ENCODE results near the gene CNNM1. TPM values are rescaled to one million over a fixed set of nuclear protein-coding genes. Genes with fewer than 3 reads are reported as not detected.

Gene CNNM1
- total and polyA plus RNA-seq, 9 of the 15 experiments (the other 6 are each of a cell fraction or from before 2014, with no cell fraction given) = not detected

DNA sequence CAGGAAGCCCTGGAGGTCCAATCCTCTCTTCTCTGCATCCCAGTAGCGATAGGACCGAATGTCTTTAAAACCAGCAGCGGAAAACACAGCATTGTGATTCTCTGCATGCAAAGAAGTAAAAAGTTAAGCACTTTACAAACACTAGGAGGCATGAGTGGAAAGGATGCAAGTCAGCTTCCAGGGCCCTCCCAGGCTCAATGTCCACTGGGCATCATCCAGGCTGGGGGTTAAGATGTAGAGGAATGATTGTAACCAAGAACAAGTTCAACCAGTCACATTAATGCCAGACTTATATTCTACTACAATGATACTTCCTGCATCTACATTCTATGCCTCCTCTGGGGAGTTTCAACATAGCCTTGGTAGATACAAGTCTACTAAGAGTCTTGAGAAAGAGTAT, 77.0 kb downstream of the CNNM1 start (continued):
- TF ChIP-seq FOXJ3 (CRISPR knock-in tag; IDR thresholded peaks at IDR 0.05) (no peak), HMGN3 (IDR thresholded peaks at IDR 0.05; ENCODE audit: borderline replicate concordance, extremely low read depth, insufficient read length, low read depth, low read length) (no peak)

DNA sequence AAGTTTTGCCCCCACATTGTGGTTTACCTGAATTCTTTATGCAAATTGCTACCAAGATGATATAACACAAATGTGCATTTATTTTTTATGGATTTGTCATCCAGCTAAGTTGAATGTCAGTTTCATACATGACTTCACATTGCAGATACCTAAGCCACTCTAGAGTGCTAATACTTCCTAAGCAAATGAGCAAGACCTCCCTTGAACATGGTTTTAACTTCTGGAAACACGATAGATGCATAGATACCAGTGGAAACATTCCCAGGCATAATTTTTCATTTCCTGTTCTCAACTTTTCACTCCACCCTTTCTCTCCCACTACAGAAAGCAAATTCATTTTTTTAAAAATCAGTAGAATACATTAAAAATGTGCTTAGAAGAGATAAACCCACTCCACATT, 81.0 kb downstream of the CNNM1 start:
- H4K20me1 ChIP-seq (replicated peaks; ENCODE audit: control insufficient read depth, insufficient read depth, low read length) = peaks cover 5% of the 10 kb centered on the region
- BruUV-seq (replicated peaks) = no TSS peak
- no peaks in the 10 kb centered on the region for H3K27me3 ChIP-seq (ENCODE audit: control insufficient read depth in 2 of 2, insufficient read depth in 2 of 2, low read length in 2 of 2)
- ChIA-PET CTCF (ENCODE audit: low intra/inter-chr PET ratio) (no interaction called here), POLR2A (interaction anchor here (0.6 to 0.9 kb wide), 2 partner anchors 20 to 21 kb away, joined by 3 read pairs; partner anchors contain the start of gene GOT1)
- in situ Hi-C loops (cut with MboI) (no loop called here), intact Hi-C loops (cut with micrococcal nuclease) (no loop called here)
- no peak overlapping the region for H3K27ac ChIP-seq (ENCODE audit: extremely low read depth, low read depth, low read length)
- H3K4me2 ChIP-seq (ENCODE audit: insufficient read depth, low read length) = no peak overlapping the region
- peaks cover 59% of the 10 kb centered on the region; the same call in 2 of the 3 replicates for H3K36me3 ChIP-seq (ENCODE audit: control insufficient read depth, insufficient read depth, low read length)
- DNase-seq (ENCODE audit: extremely low read depth in 1 of 4, low spot score in 3 of 4) (no peak), FAIRE-seq (no peak), ATAC-seq (no peak)
- H3K79me2 ChIP-seq (ENCODE audit: control insufficient read depth, insufficient read depth, low read length) = peaks cover 31% of the 10 kb centered on the region
- WGBS (ENCODE audit: insufficient coverage, low coverage, missing lambda C conversion rate) = 80% methylated on average over 1 of the region's 1 CpG
- no peaks in the 10 kb centered on the region for H3K9me3 ChIP-seq (replicated peaks; ENCODE audit: control insufficient read depth, insufficient read depth, low read depth, low read length)
- H3K9ac ChIP-seq (ENCODE audit: insufficient read depth in 1 of 2, low read depth in 2 of 2, low read length in 2 of 2) = no peak overlapping the region
- no peak overlapping the region for H3K4me3 ChIP-seq
- no peak for TF ChIP-seq YBX1 (IDR thresholded peaks at IDR 0.05)
- TF ChIP-seq NFXL1 (CRISPR knock-in tag; IDR thresholded peaks at IDR 0.05) = no peak
- no peak for TF ChIP-seq FOXA1 (IDR thresholded peaks at IDR 0.05; ENCODE audit: borderline replicate concordance)
- TF ChIP-seq FOXJ3 (CRISPR knock-in tag; IDR thresholded peaks at IDR 0.05) = no peak
- TF ChIP-seq, protein P1, sequence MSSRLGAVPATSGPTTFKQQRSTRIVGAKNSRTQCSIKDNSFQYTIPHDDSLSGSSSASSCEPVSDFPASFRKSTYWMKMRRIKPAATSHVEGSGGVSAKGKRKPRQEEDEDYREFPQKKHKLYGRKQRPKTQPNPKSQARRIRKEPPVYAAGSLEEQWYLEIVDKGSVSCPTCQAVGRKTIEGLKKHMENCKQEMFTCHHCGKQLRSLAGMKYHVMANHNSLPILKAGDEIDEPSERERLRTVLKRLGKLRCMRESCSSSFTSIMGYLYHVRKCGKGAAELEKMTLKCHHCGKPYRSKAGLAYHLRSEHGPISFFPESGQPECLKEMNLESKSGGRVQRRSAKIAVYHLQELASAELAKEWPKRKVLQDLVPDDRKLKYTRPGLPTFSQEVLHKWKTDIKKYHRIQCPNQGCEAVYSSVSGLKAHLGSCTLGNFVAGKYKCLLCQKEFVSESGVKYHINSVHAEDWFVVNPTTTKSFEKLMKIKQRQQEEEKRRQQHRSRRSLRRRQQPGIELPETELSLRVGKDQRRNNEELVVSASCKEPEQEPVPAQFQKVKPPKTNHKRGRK (tag; IDR thresholded peaks at IDR 0.05) = no peak
- TF ChIP-seq, protein P2, sequence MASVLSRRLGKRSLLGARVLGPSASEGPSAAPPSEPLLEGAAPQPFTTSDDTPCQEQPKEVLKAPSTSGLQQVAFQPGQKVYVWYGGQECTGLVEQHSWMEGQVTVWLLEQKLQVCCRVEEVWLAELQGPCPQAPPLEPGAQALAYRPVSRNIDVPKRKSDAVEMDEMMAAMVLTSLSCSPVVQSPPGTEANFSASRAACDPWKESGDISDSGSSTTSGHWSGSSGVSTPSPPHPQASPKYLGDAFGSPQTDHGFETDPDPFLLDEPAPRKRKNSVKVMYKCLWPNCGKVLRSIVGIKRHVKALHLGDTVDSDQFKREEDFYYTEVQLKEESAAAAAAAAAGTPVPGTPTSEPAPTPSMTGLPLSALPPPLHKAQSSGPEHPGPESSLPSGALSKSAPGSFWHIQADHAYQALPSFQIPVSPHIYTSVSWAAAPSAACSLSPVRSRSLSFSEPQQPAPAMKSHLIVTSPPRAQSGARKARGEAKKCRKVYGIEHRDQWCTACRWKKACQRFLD (CRISPR knock-in tag; IDR thresholded peaks at IDR 0.05) = no peak
- no peak for TF ChIP-seq ZNF224 (CRISPR knock-in tag; IDR thresholded peaks at IDR 0.05)
- H3K4me1 ChIP-seq (replicated peaks in 1 of 2; ENCODE audit: control insufficient read depth in 2 of 2, insufficient read depth in 2 of 2, low read length in 2 of 2) = no peaks in the 10 kb centered on the region
- H3K9me1 ChIP-seq (ENCODE audit: control insufficient read depth, insufficient read depth, low read length) = no peaks in the 10 kb centered on the region
- no peak overlapping the region for H2AFZ ChIP-seq (ENCODE audit: low read depth, low read length)
